WTC11 (cell line): Measurements from ENCODE around the gene SLC2A11.
"Not testable (repeated sequence)": the region's sequence is repeated elsewhere in the genome, so short reads cannot be mapped to it uniquely, and the experiment has no call there.

Experiments used
- ATF1 ChIP-seq: sonication (generic); formaldehyde crosslinking; IDR thresholded peaks from 2 replicates; pipeline ENCODE4 v1.8.1; 2023; ENCODE audit warnings: mild to moderate bottlenecking, moderate library complexity, missing genetic modification reagents
- CREM ChIP-seq: sonication (generic); formaldehyde crosslinking; IDR thresholded peaks from 2 replicates; pipeline ENCODE4 v1.8.1; 2022; ENCODE audit warnings: mild to moderate bottlenecking, missing genetic modification reagents, moderate library complexity
- FOXK1 ChIP-seq: sonication (generic); formaldehyde crosslinking; IDR thresholded peaks from 2 replicates; pipeline ENCODE4 v1.8.0; 2022; ENCODE audit warnings: mild to moderate bottlenecking, moderate library complexity, missing genetic modification reagents
- SP1 ChIP-seq: sonication (generic); formaldehyde crosslinking; conservative IDR thresholded peaks from 2 replicates; pipeline ENCODE4 v1.8.1; 2022; ENCODE audit warnings: missing genetic modification reagents
- TEAD4 ChIP-seq: sonication (generic); formaldehyde crosslinking; IDR thresholded peaks from 2 replicates; pipeline ENCODE4 v1.8.0; 2022; ENCODE audit warnings: mild to moderate bottlenecking, missing genetic modification reagents
- ZBTB21 ChIP-seq: sonication (generic); formaldehyde crosslinking; IDR thresholded peaks from 2 replicates; pipeline ENCODE4 v1.8.1; 2023; ENCODE audit warnings: mild to moderate bottlenecking, missing genetic modification reagents, borderline replicate concordance
- TF ChIP-seq, protein P1 (sequence below): sonication (generic); formaldehyde crosslinking; IDR thresholded peaks from 2 replicates; pipeline ENCODE4 v1.8.1; 2022; ENCODE audit warnings: mild to moderate bottlenecking, moderate library complexity, missing genetic modification reagents
- TF ChIP-seq, protein P2 (sequence below): sonication (generic); formaldehyde crosslinking; conservative IDR thresholded peaks from 2 replicates; pipeline ENCODE4 v1.8.1; 2022; ENCODE audit warnings: mild to moderate bottlenecking, missing genetic modification reagents
- TF ChIP-seq, protein P3 (sequence below): fragments of 200-600 bp; IDR thresholded peaks from 2 replicates; pipeline ENCODE4 v1.8.0; 2022; ENCODE audit warnings: antibody characterized with exemption
- TF ChIP-seq, protein P4 (sequence below): fragments of 250-450 bp; sonication (Bioruptor Pico); IDR thresholded peaks from 2 replicates; pipeline ENCODE4 v1.9.0; 2021; ENCODE audit warnings: mild to moderate bottlenecking, borderline replicate concordance

GRCh38 chr22:23921586-23922201, 64.0 kb downstream of the SLC2A11 start:
- TF ChIP-seq, protein P1, sequence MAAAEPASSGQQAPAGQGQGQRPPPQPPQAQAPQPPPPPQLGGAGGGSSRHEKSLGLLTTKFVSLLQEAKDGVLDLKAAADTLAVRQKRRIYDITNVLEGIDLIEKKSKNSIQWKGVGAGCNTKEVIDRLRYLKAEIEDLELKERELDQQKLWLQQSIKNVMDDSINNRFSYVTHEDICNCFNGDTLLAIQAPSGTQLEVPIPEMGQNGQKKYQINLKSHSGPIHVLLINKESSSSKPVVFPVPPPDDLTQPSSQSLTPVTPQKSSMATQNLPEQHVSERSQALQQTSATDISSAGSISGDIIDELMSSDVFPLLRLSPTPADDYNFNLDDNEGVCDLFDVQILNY, result not testable (repeated sequence)
- TF ChIP-seq, protein P2, sequence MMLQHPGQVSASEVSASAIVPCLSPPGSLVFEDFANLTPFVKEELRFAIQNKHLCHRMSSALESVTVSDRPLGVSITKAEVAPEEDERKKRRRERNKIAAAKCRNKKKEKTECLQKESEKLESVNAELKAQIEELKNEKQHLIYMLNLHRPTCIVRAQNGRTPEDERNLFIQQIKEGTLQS (CRISPR knock-in tag), result not testable (repeated sequence)
- not testable (repeated sequence) for TF ChIP-seq TEAD4 (CRISPR knock-in tag); ZBTB21 (CRISPR knock-in tag); CREM; FOXK1 (CRISPR knock-in tag); ATF1 (CRISPR knock-in tag); SP1 (CRISPR knock-in tag)
- TF ChIP-seq, protein P3, sequence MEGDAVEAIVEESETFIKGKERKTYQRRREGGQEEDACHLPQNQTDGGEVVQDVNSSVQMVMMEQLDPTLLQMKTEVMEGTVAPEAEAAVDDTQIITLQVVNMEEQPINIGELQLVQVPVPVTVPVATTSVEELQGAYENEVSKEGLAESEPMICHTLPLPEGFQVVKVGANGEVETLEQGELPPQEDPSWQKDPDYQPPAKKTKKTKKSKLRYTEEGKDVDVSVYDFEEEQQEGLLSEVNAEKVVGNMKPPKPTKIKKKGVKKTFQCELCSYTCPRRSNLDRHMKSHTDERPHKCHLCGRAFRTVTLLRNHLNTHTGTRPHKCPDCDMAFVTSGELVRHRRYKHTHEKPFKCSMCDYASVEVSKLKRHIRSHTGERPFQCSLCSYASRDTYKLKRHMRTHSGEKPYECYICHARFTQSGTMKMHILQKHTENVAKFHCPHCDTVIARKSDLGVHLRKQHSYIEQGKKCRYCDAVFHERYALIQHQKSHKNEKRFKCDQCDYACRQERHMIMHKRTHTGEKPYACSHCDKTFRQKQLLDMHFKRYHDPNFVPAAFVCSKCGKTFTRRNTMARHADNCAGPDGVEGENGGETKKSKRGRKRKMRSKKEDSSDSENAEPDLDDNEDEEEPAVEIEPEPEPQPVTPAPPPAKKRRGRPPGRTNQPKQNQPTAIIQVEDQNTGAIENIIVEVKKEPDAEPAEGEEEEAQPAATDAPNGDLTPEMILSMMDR, result not testable (repeated sequence)
- TF ChIP-seq, protein P4, sequence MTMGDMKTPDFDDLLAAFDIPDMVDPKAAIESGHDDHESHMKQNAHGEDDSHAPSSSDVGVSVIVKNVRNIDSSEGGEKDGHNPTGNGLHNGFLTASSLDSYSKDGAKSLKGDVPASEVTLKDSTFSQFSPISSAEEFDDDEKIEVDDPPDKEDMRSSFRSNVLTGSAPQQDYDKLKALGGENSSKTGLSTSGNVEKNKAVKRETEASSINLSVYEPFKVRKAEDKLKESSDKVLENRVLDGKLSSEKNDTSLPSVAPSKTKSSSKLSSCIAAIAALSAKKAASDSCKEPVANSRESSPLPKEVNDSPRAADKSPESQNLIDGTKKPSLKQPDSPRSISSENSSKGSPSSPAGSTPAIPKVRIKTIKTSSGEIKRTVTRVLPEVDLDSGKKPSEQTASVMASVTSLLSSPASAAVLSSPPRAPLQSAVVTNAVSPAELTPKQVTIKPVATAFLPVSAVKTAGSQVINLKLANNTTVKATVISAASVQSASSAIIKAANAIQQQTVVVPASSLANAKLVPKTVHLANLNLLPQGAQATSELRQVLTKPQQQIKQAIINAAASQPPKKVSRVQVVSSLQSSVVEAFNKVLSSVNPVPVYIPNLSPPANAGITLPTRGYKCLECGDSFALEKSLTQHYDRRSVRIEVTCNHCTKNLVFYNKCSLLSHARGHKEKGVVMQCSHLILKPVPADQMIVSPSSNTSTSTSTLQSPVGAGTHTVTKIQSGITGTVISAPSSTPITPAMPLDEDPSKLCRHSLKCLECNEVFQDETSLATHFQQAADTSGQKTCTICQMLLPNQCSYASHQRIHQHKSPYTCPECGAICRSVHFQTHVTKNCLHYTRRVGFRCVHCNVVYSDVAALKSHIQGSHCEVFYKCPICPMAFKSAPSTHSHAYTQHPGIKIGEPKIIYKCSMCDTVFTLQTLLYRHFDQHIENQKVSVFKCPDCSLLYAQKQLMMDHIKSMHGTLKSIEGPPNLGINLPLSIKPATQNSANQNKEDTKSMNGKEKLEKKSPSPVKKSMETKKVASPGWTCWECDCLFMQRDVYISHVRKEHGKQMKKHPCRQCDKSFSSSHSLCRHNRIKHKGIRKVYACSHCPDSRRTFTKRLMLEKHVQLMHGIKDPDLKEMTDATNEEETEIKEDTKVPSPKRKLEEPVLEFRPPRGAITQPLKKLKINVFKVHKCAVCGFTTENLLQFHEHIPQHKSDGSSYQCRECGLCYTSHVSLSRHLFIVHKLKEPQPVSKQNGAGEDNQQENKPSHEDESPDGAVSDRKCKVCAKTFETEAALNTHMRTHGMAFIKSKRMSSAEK (CRISPR knock-in tag), result not testable (repeated sequence)
